AG04450 (cell line): Measurements from ENCODE around the gene ISG20L2. TPM values are rescaled to one million over a fixed set of nuclear protein-coding genes. Genes with fewer than 3 reads are reported as not detected.

Experiments
- CTCF ChIA-PET: fragments of 300-600, 350-600 bp; formaldehyde crosslinking; extraction: SDS; loops from one replicate; lab custom pipeline; 2022; ENCODE audit warnings: antibody characterized with exemption, inconsistent platforms; lab: Charles Lee
- POLR2A ChIA-PET: fragments of 350-600 bp; formaldehyde crosslinking; extraction: SDS; loops from one replicate; lab custom pipeline; 2021; ENCODE audit warnings: antibody characterized with exemption, inconsistent platforms; lab: Yijun Ruan, JAX
- DNase-seq: peaks from one replicate; pipeline ENCODE4 v3.0.0-alpha.2; 2011; ENCODE audit warnings: low read depth, low spot score
- H3K27ac ChIP-seq: one replicate; pipeline ENCODE4 v1.5.1; 2012; ENCODE audit warnings: low read depth, low read length, control low read depth
- H3K27me3 ChIP-seq: one replicate; pipeline ENCODE4 v1.6.0; 2012; ENCODE audit warnings: low read length; ENCODE audit not compliant: control insufficient read depth, insufficient read depth
- H3K4me3 ChIP-seq: 2 replicates; pipeline ENCODE4 v1.5.1; 2011; ENCODE audit warnings: mild to moderate bottlenecking, low read depth, low read length, control low read depth
- H3K9me3 ChIP-seq: 2 replicates; pipeline ENCODE4 v1.5.1; 2012; ENCODE audit warnings: low read length; ENCODE audit not compliant: control insufficient read depth, insufficient read depth
- CTCF ChIP-seq: IDR thresholded peaks from 2 replicates; pipeline ENCODE4 v1.5.1; 2011; ENCODE audit warnings: low read depth, low read length, control low read depth, inconsistent platforms
- polyA plus RNA-seq: library from polyadenylated mRNA; depleted of rRNA; stranded (reverse); fragments of >200 nt; gene quantifications from 2 replicates; pipeline ENCODE4 v1.2.3, GENCODE V29; 2011

The ISG20L2 gene
- polyA plus RNA-seq, 1 experiment: 25.6 TPM

- POLR2A ChIA-PET: no interaction called here
These were observed 44.3 kb downstream of the ISG20L2 start for GRCh38 chr1:156684227-156684782.

GRCh38 chr1:156682166-156682890 lies 46.2 kb downstream of the ISG20L2 start:
- Histone ChIP-seq H3K27ac (no peak overlapping the region), H3K4me3 (no peak overlapping the region), H3K27me3 (peaks cover 12% of the 10 kb centered on the region), H3K9me3 (no peaks in the 10 kb centered on the region)
- POLR2A ChIA-PET: interaction anchor here (1.6 kb wide), 1 partner anchor 21 kb away, joined by 3 read pairs; no protein-coding TSS in a partner anchor
- DNase-seq: no peak
- no peak for TF ChIP-seq CTCF
- CTCF ChIA-PET: interaction anchor here (2.1 to 8.3 kb wide), 4 partner anchors 22 to 55 kb away, joined by 8 to 75 read pairs (median 12); partner anchors contain the start of genes CRABP2 and METTL25B

More at GRCh38 chr1:156684227-156684782, 44.3 kb downstream of the ISG20L2 start:
- CTCF ChIA-PET: interaction anchor here (1.3 to 13.6 kb wide), 8 partner anchors 22 to 243 kb away, joined by 4 to 616 read pairs (median 7); partner anchors contain the start of genes CRABP2, ISG20L2, METTL25B and NTRK1
- Histone ChIP-seq H3K9me3 (no peaks in the 10 kb centered on the region), H3K27me3 (peaks cover 8% of the 10 kb centered on the region), H3K4me3 (no peak overlapping the region), H3K27ac (no peak overlapping the region)
- peak; percentile 23; the same call in 1 of the 2 replicates for TF ChIP-seq CTCF
- no peak for DNase-seq

GRCh38 chr1:156681196-156681960 lies 47.2 kb downstream of the ISG20L2 start:
- Histone ChIP-seq H3K27me3 (peaks cover 12% of the 10 kb centered on the region), H3K4me3 (no peak overlapping the region), H3K27ac (no peak overlapping the region), H3K9me3 (no peaks in the 10 kb centered on the region)
- no peak for DNase-seq
- CTCF ChIA-PET: interaction anchor here (0.7 to 8.4 kb wide), 7 partner anchors 9 to 63 kb away, joined by 3 to 204 read pairs (median 14); partner anchors contain the start of genes CRABP2 and METTL25B
- POLR2A ChIA-PET: no interaction called here
- no peak for TF ChIP-seq CTCF

GRCh38 chr1:156680056-156680455 lies 48.5 kb downstream of the ISG20L2 start:
- CTCF ChIA-PET: interaction anchor here (0.8 to 8.4 kb wide), 5 partner anchors 10 to 54 kb away, joined by 6 to 204 read pairs (median 97); partner anchors contain the start of gene METTL25B
- H3K27me3 ChIP-seq: peaks cover 12% of the 10 kb centered on the region
- POLR2A ChIA-PET: no interaction called here
- H3K4me3 ChIP-seq: no peak overlapping the region
- no peak for DNase-seq
- no peak for TF ChIP-seq CTCF
- no peaks in the 10 kb centered on the region for H3K9me3 ChIP-seq
- H3K27ac ChIP-seq: no peak overlapping the region
